ENCODE results near the gene AASS.
"Not testable (repeated sequence)": the region's sequence is repeated elsewhere in the genome, so short reads cannot be mapped to it uniquely, and the experiment has no call there.

The AASS gene

GRCh38 chr7:122143751-122144711, at the start of gene AASS:
Gene AASS, minus strand, starts transcription at chr7:122144249. Its CDS starts 10,523 bp downstream, at chr7:122133726.
- DNase-seq, result peak; percentile 81

GRCh38 chr7:122188785-122189184, 44.7 kb upstream of the AASS start:
- no peak for DNase-seq

- no peak for DNase-seq
Measured at GRCh38 chr7:122183106-122183505, 39.1 kb upstream of the AASS start.

- no peak for DNase-seq
Measured at GRCh38 chr7:122182081-122182480, 38.0 kb upstream of the AASS start.

- not testable (repeated sequence) for DNase-seq
Measured at GRCh38 chr7:122172144-122172543, 28.1 kb upstream of the AASS start.

- DNase-seq, result no peak
Measured at GRCh38 chr7:122166740-122167139, 22.7 kb upstream of the AASS start.

- no peak for DNase-seq
Measured at GRCh38 chr7:122166275-122166674, 22.2 kb upstream of the AASS start.

GRCh38 chr7:122161628-122162027, 17.6 kb upstream of the AASS start:
- DNase-seq, result no peak

GRCh38 chr7:122155566-122155965, 11.5 kb upstream of the AASS start:
- no peak for DNase-seq

- DNase-seq, result no peak
Measured at GRCh38 chr7:122148878-122149277, 4.8 kb upstream of the AASS start.

GRCh38 chr7:122148081-122148480, 4.0 kb upstream of the AASS start:
- no peak for DNase-seq

- no peak for DNase-seq
Measured at GRCh38 chr7:122145937-122146645, 2.0 kb upstream of the AASS start.

- no peak for DNase-seq
Measured at GRCh38 chr7:122143376-122143750, 686 bp downstream of the AASS start.

- no peak for DNase-seq
Measured at GRCh38 chr7:122140918-122141317, 3.1 kb downstream of the AASS start.

GRCh38 chr7:122137251-122138077, 6.6 kb downstream of the AASS start:
- no peak for DNase-seq

GRCh38 chr7:122136639-122137245, 7.3 kb downstream of the AASS start:
- no peak for DNase-seq

- no peak for DNase-seq
Measured at GRCh38 chr7:122136078-122136477, 8.0 kb downstream of the AASS start.

- DNase-seq, result no peak
Measured at GRCh38 chr7:122135275-122135674, 8.8 kb downstream of the AASS start.

GRCh38 chr7:122134793-122135192, 9.3 kb downstream of the AASS start:
- not testable (repeated sequence) for DNase-seq

- DNase-seq, result no peak
Measured at GRCh38 chr7:122133477-122133876, 10.6 kb downstream of the AASS start.

GRCh38 chr7:122132341-122132740, 11.7 kb downstream of the AASS start:
- no peak for DNase-seq

GRCh38 chr7:122123746-122124145, 20.3 kb downstream of the AASS start:
- DNase-seq, result no peak

- no peak for DNase-seq
Measured at GRCh38 chr7:122118757-122119156, 25.3 kb downstream of the AASS start.

All from CD4-positive, alpha-beta T cell treated with Interleukin-10 for 1 hour (primary cell).